ENCODE results near the gene MAGI2.
A peak's percentile ranks its signal among the peaks of the same experiment; 100 is the strongest.

Gene MAGI2

GRCh38 chr7:78026492-78026891 is 1427.0 kb downstream of the MAGI2 start:
- H3K27ac ChIP-seq = no peak overlapping the region
- TF ChIP-seq CTCF (conservative IDR thresholded peaks at IDR 0.05) = no peak

- H3K27ac ChIP-seq = no peak overlapping the region
- TF ChIP-seq CTCF (conservative IDR thresholded peaks at IDR 0.05) = no peak
These were observed 1428.9 kb downstream of the MAGI2 start for GRCh38 chr7:78024591-78024990.

- no peak for TF ChIP-seq CTCF (conservative IDR thresholded peaks at IDR 0.05)
- H3K27ac ChIP-seq = no peak overlapping the region
These were observed 1430.3 kb downstream of the MAGI2 start for GRCh38 chr7:78023191-78023590.

- no peak for TF ChIP-seq CTCF (conservative IDR thresholded peaks at IDR 0.05)
- H3K27ac ChIP-seq = no peak overlapping the region
These were observed 1431.3 kb downstream of the MAGI2 start for GRCh38 chr7:78022165-78022564.

GRCh38 chr7:78020874-78021249 is 1432.6 kb downstream of the MAGI2 start:
- H3K27ac ChIP-seq = no peak overlapping the region
- TF ChIP-seq CTCF (conservative IDR thresholded peaks at IDR 0.05) = peak; percentile 54

GRCh38 chr7:78020136-78020873 is 1433.2 kb downstream of the MAGI2 start:
- H3K27ac ChIP-seq = peak overlapping the region; percentile 76
- TF ChIP-seq CTCF (conservative IDR thresholded peaks at IDR 0.05) = peak; percentile 91

GRCh38 chr7:78019447-78020135 is 1433.9 kb downstream of the MAGI2 start:
- no peak for TF ChIP-seq CTCF (conservative IDR thresholded peaks at IDR 0.05)
- H3K27ac ChIP-seq = peak overlapping the region; percentile 76
